Muscle layer of duodenum (tissue), 2 donors: ENCODE measurements around the gene HSH2D.
A peak's percentile ranks its signal among the peaks of the same experiment; 100 is the strongest.
"Not testable (repeated sequence)": the region's sequence is repeated elsewhere in the genome, so short reads cannot be mapped to it uniquely, and the experiment has no call there.

ENCODE experiments used
- H3K27ac ChIP-seq: one replicate; pipeline ENCODE4 v1.7.0; 2013; ENCODE audit warnings: mild to moderate bottlenecking, low read length
- H3K27me3 ChIP-seq: one replicate; pipeline ENCODE4 v1.7.0; 2013; ENCODE audit warnings: low read depth, mild to moderate bottlenecking, control low read depth, low read length
- H3K36me3 ChIP-seq, 2 donors: one replicate each; pipeline ENCODE4 v1.7.0; 2013; ENCODE audit warnings: low read length in 2 of 2, control low read depth in 1 of 2, mild to moderate bottlenecking in 1 of 2; ENCODE audit not compliant: insufficient read depth in 2 of 2, control insufficient read depth in 1 of 2
- H3K4me1 ChIP-seq, 2 donors: one replicate each; pipeline ENCODE4 v1.7.0; 2013; ENCODE audit warnings: low read length in 2 of 2, mild to moderate bottlenecking in 2 of 2, control low read depth in 1 of 2, moderate library complexity in 1 of 2; ENCODE audit not compliant: insufficient read depth in 2 of 2, control insufficient read depth in 1 of 2
- H3K4me3 ChIP-seq, 2 donors: one replicate each; pipeline ENCODE4 v1.7.0; 2013; ENCODE audit warnings: low read length in 2 of 2, low read depth in 1 of 2, mild to moderate bottlenecking in 1 of 2
- H3K9me3 ChIP-seq, 2 donors: one replicate each; pipeline ENCODE4 v1.7.0; 2013; ENCODE audit warnings: low read length in 2 of 2, control low read depth in 1 of 2, mild to moderate bottlenecking in 1 of 2; ENCODE audit not compliant: control insufficient read depth in 1 of 2
- donor health status: healthy.

Gene HSH2D

GRCh38 chr19:16143399-16144215, at the start of gene HSH2D:
HSH2D (plus strand) TSS chr19:16143685; CDS start chr19:16148751, 5,066 bp downstream.
- Histone ChIP-seq H3K27ac (peak within 1 kb of the TSS; percentile 87), H3K9me3 (no peaks in the 10 kb centered on the region), H3K27me3 (no peaks in the 10 kb centered on the region), H3K4me3 (peak within 1 kb of the TSS; percentile 23 to 70), H3K36me3 (no peaks in the 10 kb centered on the region), H3K4me1 (no peaks in the 10 kb centered on the region)

GRCh38 chr19:16094360-16095070, 49.0 kb upstream of the HSH2D start:
- peaks cover 0 to 17% of the 10 kb centered on the region in 2 donors for H3K4me1 ChIP-seq
- H3K4me3 ChIP-seq, result no peak overlapping the region
- no peak overlapping the region for H3K27ac ChIP-seq
- peaks cover 60 to 87% of the 10 kb centered on the region in 2 donors for H3K36me3 ChIP-seq
- H3K9me3 ChIP-seq, result no peaks in the 10 kb centered on the region
- H3K27me3 ChIP-seq, result no peaks in the 10 kb centered on the region

GRCh38 chr19:16095071-16095571, 48.4 kb upstream of the HSH2D start:
- Histone ChIP-seq H3K4me3 (no peak overlapping the region), H3K27ac (peak overlapping the region; percentile 35), H3K36me3 (peaks cover 65 to 86% of the 10 kb centered on the region in 2 donors), H3K27me3 (no peaks in the 10 kb centered on the region), H3K9me3 (no peaks in the 10 kb centered on the region), H3K4me1 (peaks cover 0 to 17% of the 10 kb centered on the region in 2 donors)

GRCh38 chr19:16096280-16096855, 47.1 kb upstream of the HSH2D start:
- Histone ChIP-seq H3K4me3 (no peak overlapping the region), H3K27me3 (no peaks in the 10 kb centered on the region), H3K9me3 (no peaks in the 10 kb centered on the region), H3K36me3 (peaks cover 69 to 85% of the 10 kb centered on the region in 2 donors), H3K4me1 (peaks cover 0 to 17% of the 10 kb centered on the region in 2 donors), H3K27ac (no peak overlapping the region)

- no peak overlapping the region for H3K27ac ChIP-seq
- H3K27me3 ChIP-seq, result no peaks in the 10 kb centered on the region
- no peaks in the 10 kb centered on the region for H3K9me3 ChIP-seq
- H3K36me3 ChIP-seq, result peaks cover 65 to 85% of the 10 kb centered on the region in 2 donors
- H3K4me3 ChIP-seq, result no peak overlapping the region
- H3K4me1 ChIP-seq, result peaks cover 0 to 17% of the 10 kb centered on the region in 2 donors
Measured at GRCh38 chr19:16098416-16098768, 45.1 kb upstream of the HSH2D start.

- Histone ChIP-seq H3K4me1 (peaks cover 0 to 17% of the 10 kb centered on the region in 2 donors), H3K27ac (no peak overlapping the region), H3K36me3 (peaks cover 62 to 84% of the 10 kb centered on the region in 2 donors), H3K27me3 (no peaks in the 10 kb centered on the region), H3K9me3 (no peaks in the 10 kb centered on the region), H3K4me3 (no peak overlapping the region)
Measured at GRCh38 chr19:16098821-16099220, 44.7 kb upstream of the HSH2D start.

- Histone ChIP-seq H3K4me1 (peaks cover 0 to 17% of the 10 kb centered on the region in 2 donors), H3K36me3 (peaks cover 58 to 79% of the 10 kb centered on the region in 2 donors)
- H3K9me3 ChIP-seq, H3K27me3 ChIP-seq, H3K27ac ChIP-seq, H3K4me3 ChIP-seq: not testable (repeated sequence)
Measured at GRCh38 chr19:16099314-16099965, 44.0 kb upstream of the HSH2D start.

GRCh38 chr19:16100524-16100923, 43.0 kb upstream of the HSH2D start:
- Histone ChIP-seq H3K36me3 (peaks cover 47 to 68% of the 10 kb centered on the region in 2 donors), H3K4me1 (peaks cover 0 to 9% of the 10 kb centered on the region in 2 donors), H3K9me3 (no peaks in the 10 kb centered on the region), H3K4me3 (no peak overlapping the region), H3K27me3 (no peaks in the 10 kb centered on the region), H3K27ac (no peak overlapping the region)

GRCh38 chr19:16104722-16105121, 38.8 kb upstream of the HSH2D start:
- Histone ChIP-seq H3K4me3 (no peak overlapping the region), H3K27me3 (no peaks in the 10 kb centered on the region), H3K36me3 (peaks cover 26 to 38% of the 10 kb centered on the region in 2 donors), H3K4me1 (no peaks in the 10 kb centered on the region), H3K27ac (no peak overlapping the region), H3K9me3 (no peaks in the 10 kb centered on the region)

GRCh38 chr19:16106121-16106520, 37.4 kb upstream of the HSH2D start:
- no peak overlapping the region for H3K27ac ChIP-seq
- no peaks in the 10 kb centered on the region for H3K9me3 ChIP-seq
- no peaks in the 10 kb centered on the region for H3K27me3 ChIP-seq
- H3K4me1 ChIP-seq, result no peaks in the 10 kb centered on the region
- peaks cover 16 to 27% of the 10 kb centered on the region in 2 donors for H3K36me3 ChIP-seq
- H3K4me3 ChIP-seq, result no peak overlapping the region
